Measurements from ENCODE around the gene CPA4.

CPA4 gene

DNA sequence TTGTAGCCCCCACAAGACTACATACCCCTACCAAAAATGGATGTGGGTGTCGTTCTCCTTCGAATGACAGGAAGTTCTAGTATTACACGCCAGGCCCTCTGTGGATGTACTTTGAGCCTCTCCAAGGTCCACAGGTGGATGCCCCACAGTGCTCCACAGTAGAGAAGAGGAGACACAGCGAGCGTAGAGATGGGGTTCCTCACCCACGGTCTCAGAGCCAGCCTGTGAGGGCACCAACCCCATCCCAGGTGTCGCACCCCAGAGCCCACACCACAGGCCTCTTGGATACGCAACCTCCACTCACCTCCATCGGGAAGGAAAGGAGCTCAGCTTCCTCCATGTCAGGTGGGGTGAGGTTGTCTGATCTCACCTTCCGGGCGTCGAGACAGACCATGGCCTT lies 54.0 kb downstream of the CPA4 start:
- DNase-seq: no peak

DNA sequence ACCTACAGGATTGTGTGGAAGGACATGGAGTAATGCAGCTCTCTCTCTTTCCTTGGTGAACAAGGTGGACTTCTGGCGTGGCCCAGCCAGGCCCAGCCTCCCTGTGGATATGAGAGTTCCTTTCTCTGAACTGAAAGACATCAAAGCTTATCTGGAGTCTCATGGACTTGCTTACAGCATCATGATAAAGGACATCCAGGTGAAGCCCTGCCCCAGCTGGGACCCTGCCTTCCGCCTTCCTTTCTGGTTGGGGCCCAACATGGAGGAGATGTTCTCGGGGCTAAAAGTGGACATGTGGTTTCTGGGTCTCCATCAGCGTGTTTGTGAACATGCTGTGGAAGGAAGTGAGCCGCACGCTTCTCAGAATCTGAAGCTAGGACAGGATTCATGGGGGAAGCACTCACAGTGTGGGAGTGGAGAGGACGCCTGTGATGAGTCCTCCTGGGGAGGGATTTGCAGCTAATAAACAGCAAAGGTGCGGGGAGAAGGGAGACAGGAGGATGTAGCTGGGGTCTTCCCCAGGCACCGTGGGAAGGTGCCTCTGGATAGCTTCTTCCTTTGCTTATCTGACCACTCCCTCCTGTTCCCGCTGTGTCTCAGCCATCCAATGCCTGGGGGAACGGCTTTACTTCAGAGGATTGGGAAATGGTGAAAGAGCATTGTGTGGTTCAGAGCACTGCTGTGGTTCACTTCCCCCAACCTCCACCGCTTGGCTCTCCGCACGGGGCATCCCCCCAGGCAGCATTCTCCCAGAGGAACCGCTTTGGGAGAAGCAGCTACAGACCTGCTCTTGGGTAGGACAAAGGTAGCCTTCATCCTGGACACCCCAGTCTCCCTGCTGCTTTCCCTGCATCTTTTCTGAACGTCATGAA lies 57.2 kb downstream of the CPA4 start:
- DNase-seq: no peak

DNA sequence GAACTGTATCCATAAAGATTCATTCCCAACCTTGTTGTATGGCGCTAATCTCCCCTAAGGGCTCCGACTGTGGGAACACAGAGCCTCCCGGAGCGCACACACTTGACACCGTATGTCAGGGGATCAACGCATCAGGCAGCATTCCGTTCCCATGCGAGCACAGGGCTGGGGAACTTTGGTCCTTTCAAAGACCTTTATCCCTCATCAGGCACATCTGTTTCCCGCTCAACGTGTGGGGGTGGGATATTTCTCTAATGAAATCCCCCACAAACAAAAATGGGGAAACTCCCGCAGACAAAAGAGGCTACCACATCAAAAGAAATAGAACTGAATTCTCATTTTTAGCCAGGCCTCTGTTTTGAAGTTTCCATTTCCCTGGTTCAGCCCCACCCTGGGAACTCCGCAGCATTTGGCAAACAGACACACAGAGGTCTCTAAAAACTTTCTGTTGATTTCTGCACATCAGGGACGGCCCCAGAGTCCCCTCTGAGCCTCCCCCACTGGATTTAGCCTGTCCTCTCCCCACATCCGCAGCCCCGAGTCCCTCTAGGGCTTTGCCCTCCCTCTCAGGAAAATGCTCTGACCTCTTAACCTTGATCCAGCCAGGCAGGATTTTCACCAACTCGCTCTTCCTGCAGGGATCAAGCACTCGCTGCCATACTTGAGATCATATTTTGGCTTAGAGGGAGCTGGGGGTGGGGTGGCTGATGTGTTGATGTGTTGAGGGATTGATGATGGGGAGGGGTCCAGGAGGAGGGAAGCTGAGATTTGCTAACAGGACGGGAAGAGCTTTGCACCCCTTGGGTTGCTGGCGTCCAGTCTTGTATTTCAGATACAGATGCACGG lies 58.2 kb downstream of the CPA4 start:
- DNase-seq: no peak

DNA sequence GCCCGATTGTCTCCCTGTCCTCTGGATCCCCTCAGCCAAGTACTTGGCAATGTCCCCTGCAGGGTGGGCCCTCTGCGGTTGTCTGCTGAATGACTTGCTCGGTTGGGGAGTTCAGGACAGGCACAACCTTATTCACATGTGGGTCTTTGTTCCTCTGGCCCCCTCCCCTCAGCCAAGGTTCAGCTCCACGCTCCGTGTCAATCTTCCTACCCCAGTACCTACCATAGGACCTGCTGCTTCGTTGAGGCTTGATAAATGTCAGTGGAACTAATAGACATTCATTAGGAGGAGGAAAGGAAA lies 58.8 kb downstream of the CPA4 start:
- no peak for DNase-seq

DNA sequence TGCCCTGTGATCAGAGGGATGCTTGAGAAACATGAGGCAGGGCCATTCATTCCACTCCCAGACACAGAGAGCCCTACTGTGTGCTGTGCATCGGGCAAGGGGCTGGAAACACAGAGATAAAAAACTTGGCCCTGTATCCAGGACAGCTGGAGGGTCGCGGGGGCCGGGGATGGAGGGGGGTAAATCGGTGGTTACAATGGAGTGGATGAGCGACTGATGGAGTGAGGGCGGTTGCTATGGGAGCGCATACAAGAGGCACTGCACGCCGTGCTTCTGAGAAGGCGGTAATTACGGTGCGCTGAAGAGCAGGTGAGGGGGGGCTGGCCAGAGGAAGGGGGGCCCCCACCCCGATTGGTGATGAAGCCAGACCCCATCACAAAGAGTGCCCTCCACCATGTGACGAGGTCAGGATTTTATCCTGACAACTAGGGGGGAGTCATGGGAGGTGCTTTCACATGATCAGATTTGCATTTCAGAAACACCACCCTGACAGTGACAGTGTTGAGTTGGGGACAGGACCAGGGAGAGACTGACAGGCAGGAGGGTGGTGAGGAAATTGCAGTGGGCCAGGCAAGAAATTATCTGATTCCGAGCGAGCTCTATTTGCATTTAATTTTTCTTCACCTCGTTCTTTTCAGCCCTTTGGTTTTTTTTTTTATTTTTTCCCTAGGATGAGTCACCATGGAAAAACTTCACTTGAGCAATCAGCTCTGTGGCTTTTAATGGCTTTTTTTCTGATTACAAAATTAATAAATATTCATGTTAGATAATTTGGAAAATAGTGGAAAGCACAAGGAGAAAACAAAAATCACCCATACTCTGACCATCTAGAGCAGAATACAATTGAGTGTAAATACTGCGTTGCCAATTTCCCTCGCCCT lies 59.5 kb downstream of the CPA4 start:
- no peak for DNase-seq

DNA sequence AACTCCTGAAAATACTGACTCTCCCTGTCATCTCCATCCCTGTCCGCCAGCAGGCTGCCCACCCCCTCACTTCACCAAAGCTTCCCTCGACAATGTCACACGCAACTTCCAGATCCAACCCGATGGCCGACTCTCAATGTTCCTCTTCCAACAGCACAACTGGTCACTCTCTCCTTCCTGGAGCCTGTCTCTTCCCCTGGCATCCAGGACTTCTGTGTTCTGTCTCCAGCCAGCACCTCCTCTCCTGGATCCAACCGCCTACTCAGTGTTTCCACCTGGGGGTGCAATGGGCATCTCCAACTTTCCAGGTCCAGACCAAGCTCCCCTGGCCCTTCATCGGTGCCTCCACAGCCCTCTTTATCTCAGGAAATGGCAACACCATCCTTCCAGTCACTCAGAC lies 60.2 kb downstream of the CPA4 start:
- no peak for DNase-seq

DNA sequence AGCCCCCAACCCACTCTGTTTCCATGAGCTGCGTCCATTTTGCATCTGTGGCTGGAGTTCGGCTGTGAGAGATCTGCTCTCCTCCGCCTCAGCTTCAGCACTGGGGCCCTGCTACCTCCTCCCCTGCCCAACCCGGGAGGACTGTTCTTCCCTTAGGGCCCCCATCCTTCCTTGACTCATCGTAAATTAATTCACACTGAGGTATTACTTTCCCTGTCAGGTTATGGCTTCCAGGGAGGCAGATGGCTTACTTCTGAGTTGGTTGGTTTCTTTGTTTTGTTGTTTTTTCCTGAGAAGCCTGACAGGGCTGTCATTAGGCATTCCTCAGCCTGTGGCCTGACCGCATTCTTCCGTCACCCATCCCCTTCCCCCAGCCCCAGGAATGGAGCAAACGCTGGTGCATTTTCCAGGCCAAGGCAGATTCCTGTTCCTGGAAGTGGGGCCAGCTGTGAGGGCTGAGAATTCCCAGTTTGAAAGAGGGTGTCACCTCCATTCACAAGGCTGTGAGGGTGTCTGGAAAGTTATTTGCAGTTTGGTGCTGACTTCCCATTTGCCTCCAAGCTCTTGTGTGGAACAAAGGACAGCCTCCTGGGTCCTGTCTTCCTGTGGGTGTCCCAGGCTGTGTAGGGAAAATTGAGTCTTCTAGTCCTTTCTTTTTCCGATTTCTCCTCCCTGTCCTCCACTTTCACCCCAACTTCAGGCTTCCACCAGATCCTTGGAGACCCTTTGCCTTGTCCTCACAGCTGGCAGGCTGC lies 63.3 kb downstream of the CPA4 start:
- no peak for DNase-seq

DNA sequence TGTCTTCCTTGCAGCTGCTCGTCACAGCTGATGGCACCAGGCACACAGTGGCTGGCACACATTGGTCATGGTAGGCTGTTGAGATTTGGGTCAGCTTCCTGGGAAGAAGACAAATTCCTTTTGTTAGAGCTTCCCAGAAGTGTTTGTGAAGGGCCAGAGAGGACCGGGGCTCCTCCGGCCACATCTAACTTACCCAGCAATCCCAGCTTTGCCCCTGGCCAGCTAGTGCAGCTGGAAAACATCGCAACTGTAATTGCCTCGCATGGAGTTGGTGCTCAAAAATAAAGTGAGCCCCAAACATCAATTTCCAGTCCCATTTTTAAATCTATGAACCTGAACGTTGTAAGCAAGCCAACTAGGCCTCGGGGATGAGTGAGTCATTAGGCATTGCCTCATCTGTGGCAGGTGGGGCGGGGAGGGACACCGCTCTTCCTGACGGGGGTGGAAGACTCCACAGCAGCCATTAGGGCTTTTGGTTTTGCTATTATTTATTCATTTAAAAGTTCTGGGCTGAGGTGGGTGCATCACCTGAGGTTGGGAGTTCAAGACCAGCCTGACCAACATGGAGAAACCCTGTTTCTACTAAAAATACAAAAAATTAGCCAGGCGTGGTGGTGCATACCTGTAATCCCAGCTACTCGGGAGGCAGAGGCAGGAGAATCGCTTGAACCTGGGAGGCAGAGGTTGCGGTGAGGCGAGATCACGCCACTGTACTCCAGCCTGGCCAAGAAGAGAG lies 64.1 kb downstream of the CPA4 start:
- DNase-seq: no peak

DNA sequence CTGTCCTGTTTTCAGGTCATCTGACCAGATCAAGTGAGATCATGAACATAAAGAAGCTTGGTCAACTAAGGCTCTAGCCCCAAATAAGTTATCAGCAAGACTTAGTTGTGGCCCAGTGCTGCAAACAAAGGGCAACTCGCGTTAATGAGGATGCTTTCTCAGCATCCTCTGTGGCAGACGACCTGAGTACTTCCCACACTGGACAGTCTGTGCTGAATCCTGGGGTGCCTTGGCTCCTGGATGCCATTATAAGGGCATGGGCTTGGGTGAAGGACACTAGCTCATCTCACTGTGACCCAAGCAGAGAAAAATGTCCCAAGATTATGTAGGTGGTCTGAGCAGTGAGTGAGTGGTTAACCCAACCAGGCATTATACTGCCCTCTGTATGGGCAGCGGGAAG lies 65.5 kb downstream of the CPA4 start:
- DNase-seq: no peak

DNA sequence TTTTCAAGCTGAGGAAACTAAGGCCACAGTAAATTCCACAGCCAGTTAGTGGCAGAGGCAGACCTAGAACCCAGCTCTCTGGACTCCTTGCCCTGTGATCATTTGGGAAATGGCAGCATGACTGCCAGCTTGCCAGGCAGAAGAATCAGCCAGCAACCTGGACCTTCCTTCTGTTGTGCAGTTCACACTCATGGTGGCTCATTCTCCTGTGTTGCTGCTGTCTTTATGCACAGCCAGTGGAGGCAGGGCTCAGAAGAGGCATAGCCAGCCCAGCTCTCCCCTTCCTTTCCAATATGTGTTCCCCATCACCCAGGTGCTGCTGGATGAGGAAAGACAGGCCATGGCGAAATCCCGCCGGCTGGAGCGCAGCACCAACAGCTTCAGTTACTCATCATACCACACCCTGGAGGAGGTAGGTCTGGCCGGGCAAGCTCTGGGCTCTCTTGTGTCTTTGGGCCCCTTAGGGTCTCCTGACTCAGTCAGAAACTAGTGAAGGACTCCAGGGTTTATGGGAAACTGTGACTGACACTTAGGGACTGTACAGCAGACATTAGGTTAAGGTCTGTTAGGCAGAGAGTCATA lies 66.4 kb downstream of the CPA4 start:
- no peak for DNase-seq

DNA sequence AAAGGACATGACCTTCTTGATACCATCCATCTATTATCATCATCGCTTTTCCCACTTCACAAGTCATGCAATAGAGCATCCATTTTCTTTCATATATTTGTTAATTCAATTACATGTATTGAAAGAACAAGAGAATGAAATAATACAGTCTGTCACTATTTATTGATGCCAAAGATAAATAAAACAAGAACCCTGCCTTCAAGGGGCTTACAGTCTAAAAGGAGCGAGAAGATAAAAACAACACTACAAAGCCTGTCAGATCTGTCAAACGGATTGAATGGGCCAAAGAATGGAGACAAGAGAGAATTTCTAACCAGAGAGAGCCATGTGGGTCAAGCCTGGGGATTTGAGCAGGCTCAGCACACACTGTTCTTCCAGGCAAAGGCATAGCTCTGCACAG lies 67.6 kb downstream of the CPA4 start:
- DNase-seq: no peak

DNA sequence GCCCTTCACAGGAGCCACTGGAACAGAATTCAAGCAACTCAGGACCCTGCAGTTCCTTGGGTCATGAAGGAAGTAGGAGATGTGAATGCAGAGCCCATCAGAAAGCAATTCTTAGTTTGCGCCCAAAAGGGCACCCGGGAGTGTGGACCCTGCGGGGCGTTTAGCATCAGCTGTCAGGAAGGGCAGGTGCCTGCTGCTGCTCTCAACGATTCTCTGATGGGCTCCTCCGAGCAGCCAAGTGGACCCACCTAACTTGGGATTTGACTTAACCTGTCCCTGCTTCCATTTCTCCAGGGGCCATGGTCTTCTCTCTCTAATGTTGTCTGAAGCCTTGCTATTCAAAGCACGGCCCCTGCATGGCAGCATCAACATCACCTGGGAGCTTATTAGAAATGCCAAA lies 68.7 kb downstream of the CPA4 start:
- no peak for DNase-seq

DNA sequence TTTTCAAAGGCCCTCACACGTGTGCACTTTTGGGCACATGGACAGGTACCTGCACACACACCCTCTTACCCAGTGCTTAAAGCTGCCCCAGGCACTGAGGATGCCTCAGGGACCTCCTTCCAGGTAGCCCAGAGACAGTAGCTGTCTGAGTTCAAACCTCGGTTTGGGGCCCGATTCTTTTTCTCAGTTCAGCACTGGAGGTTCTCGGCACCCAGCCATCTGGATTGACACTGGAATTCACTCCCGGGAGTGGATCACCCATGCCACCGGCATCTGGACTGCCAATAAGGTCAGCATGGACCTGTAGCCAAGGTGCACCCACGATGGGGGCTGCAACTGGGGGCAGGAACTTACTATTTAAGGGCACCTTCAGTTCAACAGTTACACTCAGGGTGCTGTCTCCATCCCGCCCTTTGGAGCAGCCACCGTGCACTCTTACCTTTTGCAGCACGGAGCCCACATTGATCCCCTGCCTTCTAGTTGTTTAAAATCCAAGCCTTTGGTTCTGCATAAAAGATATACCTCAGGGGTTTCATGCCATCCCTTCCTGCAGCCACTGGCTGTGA lies 69.4 kb downstream of the CPA4 start:
- DNase-seq: no peak

DNA sequence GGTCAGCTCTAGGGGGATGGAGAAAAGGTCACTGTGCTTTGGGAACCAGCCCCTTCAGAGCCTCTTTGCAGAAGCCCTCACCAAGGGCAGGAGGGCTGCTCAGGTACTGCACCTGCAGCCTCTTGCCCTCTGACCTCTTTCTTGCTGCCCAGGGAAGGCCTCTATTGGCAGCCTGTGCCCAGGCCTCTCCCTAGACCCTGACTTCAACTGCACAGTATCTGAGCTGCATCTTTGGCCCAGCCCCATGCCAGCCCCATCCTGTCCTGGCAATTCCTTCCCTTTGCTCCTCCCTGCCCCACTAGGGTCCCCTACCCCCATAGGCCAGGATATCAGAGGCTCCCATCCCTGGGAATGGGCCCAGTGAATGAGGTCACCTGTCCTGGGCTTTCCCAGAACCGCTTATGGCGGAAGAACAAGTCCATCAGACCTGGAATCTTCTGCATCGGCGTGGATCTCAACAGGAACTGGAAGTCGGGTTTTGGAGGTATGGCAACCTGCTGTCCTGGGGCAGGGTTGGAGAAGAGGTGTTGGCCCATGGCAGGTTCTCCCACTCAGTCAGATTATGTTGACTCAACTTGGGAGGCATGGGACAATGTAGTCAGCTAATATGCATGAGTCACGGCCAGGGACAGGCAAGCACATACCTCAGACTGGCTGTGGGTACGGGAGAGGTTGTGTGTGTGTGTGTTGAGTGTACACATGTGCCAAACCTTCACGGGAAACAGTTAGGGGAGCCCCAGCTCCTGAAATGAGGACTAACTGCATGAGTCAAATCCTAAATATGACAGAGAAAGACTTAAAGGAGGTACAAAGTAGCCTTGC lies 70.3 kb downstream of the CPA4 start:
- DNase-seq: no peak

DNA sequence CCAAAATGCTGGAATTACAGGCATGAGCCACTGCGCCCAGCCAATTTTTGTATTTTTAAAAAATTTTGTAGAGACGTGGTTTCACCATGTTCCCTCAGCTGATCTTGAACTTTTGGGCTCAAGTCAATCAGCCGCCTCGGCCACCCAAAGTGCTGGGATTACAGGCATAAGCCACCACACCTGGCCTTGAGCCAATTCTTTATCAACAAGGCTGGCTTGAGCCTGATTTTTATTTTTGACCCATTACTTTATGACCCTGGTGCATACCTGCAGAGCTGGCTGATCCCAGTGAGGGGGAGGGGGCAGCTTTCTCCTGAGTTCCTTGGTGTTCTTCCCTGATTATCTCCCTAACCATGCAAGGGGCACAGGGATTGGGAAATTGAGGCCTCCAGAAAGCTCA lies 71.5 kb downstream of the CPA4 start:
- DNase-seq: no peak

DNA sequence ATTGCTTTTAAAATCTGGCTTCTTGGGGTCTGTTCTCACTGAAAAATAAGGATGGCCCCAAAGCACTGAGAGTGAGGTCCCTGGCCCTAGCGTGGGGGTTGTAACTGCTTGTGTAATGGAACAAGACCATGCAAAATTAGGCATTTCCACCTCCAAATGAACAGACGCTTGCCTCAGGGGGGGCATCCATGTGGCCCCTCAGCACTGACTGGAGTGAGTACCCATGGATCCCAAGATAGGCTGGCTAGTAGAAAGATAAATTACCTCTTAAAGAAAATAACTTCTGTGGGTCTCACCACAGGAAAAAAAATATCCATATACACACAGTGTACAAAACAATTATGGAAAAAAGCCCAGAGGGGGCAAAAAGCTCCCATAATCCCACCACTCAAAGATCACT lies 72.1 kb downstream of the CPA4 start:
- no peak for DNase-seq

DNA sequence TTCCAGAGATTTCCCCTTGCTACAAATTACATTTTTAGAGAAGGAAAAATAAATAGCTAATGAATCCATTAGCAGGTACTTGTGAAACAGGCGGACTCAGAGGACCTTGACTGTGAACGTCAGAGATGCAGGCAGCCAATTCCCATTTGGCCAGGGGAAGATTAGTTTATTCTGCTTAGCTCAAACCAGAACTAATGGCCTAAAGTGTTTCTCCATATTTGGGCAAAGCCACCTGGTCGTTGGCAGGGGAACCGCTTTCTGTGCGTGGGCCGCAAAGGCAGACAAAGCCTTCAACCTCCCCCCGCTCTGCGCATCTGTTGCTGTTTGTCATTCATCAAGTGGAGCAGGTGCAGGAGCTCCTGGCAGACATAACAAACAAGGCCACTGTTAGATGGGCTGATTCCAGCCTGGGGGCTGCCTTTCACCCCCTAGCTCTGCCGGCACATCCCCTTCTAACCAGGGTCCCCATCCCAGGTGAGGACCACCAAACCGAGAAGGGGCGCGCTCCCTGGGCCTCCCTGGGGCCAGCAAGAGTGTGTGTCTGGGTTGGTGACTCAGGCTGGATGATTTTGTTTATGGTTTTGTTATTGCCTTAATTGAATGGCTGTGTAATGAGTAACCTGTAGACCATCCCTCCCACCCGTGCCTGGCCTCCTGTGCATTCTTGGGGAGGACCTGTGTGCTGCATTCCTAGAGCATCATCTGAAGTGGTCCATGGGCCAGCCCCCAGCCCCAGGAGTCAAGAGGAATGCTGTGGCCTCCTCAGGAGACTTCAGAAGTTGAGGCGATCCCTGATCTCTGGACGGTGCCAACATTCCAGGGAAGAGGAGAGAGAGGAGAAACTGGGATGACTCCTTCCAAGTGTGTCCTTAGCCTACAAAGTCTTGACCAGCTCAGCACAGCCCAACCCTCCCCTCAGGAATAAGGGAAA lies 72.8 kb downstream of the CPA4 start:
- no peak for DNase-seq

DNA sequence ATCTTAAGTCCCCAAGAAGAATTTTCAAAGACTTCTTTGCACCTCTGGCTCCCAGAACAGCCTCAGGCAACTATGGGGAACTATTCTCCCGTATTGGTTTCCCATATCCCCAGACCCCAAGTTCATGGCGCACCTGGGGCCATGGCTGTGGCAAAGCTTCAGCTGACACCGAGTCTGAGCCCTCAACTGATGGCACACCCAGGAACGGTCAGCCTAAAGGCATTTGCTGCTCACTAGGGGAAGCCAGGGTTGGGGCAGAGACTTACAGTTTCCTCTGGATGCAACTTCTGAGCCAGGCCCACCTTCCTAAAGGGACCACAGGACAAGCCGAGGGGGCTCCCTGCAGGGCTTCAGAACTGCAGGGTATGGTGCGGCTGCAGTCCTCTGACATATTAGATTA lies 73.6 kb downstream of the CPA4 start:
- no peak for DNase-seq

DNA sequence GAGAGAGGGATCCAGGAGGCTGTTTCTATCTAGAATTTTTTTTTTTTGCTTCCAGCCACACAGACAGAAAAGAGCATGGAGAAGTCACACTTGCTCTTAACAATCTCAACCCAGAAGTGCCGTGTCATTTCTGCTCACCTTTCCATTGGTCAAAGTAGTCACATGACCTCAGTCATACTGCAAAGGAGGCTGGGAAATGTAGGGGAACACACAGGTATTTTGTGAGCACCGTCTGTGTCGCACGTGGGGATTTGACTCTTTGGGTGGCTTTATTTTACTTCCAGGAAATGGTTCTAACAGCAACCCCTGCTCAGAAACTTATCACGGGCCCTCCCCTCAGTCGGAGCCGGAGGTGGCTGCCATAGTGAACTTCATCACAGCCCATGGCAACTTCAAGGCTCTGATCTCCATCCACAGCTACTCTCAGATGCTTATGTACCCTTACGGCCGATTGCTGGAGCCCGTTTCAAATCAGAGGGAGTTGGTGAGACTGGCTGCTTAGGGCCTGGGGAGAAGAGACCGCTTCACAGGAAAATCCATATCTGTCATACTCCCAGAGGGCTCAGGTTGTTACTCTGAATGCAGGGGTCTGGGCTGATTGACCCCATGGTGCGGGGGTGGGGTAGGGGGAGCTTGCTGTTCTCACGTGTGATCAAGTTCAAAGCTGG lies 74.3 kb downstream of the CPA4 start:
- peak; percentile 13 for DNase-seq

All from stimulated activated CD4-positive, alpha-beta T cell treated with anti-CD3 and anti-CD28 coated beads, Interleukin-4, amount 100 ng/mL, for 1 hour (primary cell).